OCI-LY3 (cell line): ENCODE results near the gene KRT81.

Source experiments
- H2AFZ ChIP-seq: fragments of 200-600, 300-600 bp; shearing (Covaris generic); 2 replicates; pipeline ENCODE4 v1.6.0; 2014; ENCODE audit warnings: antibody characterized with exemption, low read depth, low read length
- H3K27ac ChIP-seq: fragments of 200-600, 300-600 bp; sonication (generic); 2 replicates; pipeline ENCODE4 v1.5.1; 2014; ENCODE audit warnings: mild to moderate bottlenecking, low read length, moderate library complexity, mixed read lengths
- H3K27me3 ChIP-seq: fragments of 200-600, 300-600 bp; sonication (generic); 2 replicates; pipeline ENCODE4 v1.6.1; 2014; ENCODE audit warnings: low read depth, low read length, mixed read lengths
- H3K36me3 ChIP-seq: fragments of 200-600, 300-600 bp; sonication (generic); replicated peaks from 2 replicates; pipeline ENCODE3; 2014; ENCODE audit warnings: low read depth, low read length, mixed read lengths
- H3K4me1 ChIP-seq: fragments of 300-600, 200-600 bp; sonication (generic); 2 replicates; pipeline ENCODE4 v1.6.1; 2014; ENCODE audit warnings: low read length, mixed read lengths
- H3K4me2 ChIP-seq: fragments of 200-600, 300-600 bp; sonication (generic); 2 replicates; pipeline ENCODE4 v1.6.1; 2014; ENCODE audit warnings: low read length, mixed read lengths
- H3K4me3 ChIP-seq: fragments of 300-600, 200-600 bp; sonication (generic); 2 replicates; pipeline ENCODE4 v1.5.1; 2014; ENCODE audit warnings: antibody characterized with exemption, mild to moderate bottlenecking, low read length, moderate library complexity
- H3K79me2 ChIP-seq: fragments of 300-600, 200-600 bp; shearing (Covaris generic); 2 replicates; pipeline ENCODE4 v1.6.1; 2014; ENCODE audit warnings: mild to moderate bottlenecking, low read length, mixed read lengths
- H3K9ac ChIP-seq: fragments of 300-600, 200-600 bp; shearing (Covaris generic); 2 replicates; pipeline ENCODE4 v1.6.0; 2014; ENCODE audit warnings: mild to moderate bottlenecking, low read length, moderate library complexity
- H3K9me3 ChIP-seq: fragments of 200-600, 300-600 bp; shearing (Covaris generic); 2 replicates; pipeline ENCODE4 v1.6.1; 2014; ENCODE audit warnings: low read length, mixed read lengths; ENCODE audit not compliant: insufficient read depth
- H4K20me1 ChIP-seq: fragments of 200-600, 300-600 bp; sonication (generic); 2 replicates; pipeline ENCODE4 v1.6.1; 2016; ENCODE audit warnings: low read length, mixed read lengths; ENCODE audit not compliant: insufficient read depth
- CTCF ChIP-seq: fragments of 200-600, 300-600 bp; sonication (generic); IDR thresholded peaks from 2 replicates; pipeline ENCODE4 v1.5.1; 2014; ENCODE audit warnings: antibody characterized with exemption, low read length, low read depth
- EZH2phosphoT487 ChIP-seq: fragments of 200-600 bp; shearing (Covaris generic); IDR thresholded peaks from 2 replicates; pipeline ENCODE4 v1.6.1; 2018; ENCODE audit warnings: antibody characterized with exemption, mixed run types, low read depth

KRT81 gene

GRCh38 chr12:52239767-52240166 lies 51.6 kb downstream of the KRT81 start:
- H3K36me3 ChIP-seq: no peaks in the 10 kb centered on the region

GRCh38 chr12:52238916-52239646 lies 52.3 kb downstream of the KRT81 start:
- no peak for TF ChIP-seq CTCF
- no peak for TF ChIP-seq EZH2phosphoT487
- Histone ChIP-seq H3K4me3 (no peak overlapping the region), H2AFZ (no peak overlapping the region), H3K36me3 (no peaks in the 10 kb centered on the region), H3K9me3 (no peaks in the 10 kb centered on the region), H3K4me2 (no peak overlapping the region), H3K4me1 (peaks cover 14% of the 10 kb centered on the region), H3K27me3 (no peaks in the 10 kb centered on the region), H3K9ac (no peak overlapping the region), H4K20me1 (no peaks in the 10 kb centered on the region), H3K79me2 (no peaks in the 10 kb centered on the region), H3K27ac (no peak overlapping the region)

More at GRCh38 chr12:52239767-52240166, 51.6 kb downstream of the KRT81 start:
- no peaks in the 10 kb centered on the region for H3K9me3 ChIP-seq
- no peak overlapping the region for H2AFZ ChIP-seq
- H3K79me2 ChIP-seq: no peaks in the 10 kb centered on the region
- no peaks in the 10 kb centered on the region for H3K27me3 ChIP-seq
- peaks cover 20% of the 10 kb centered on the region for H3K4me1 ChIP-seq
- no peak overlapping the region for H3K9ac ChIP-seq
- TF ChIP-seq EZH2phosphoT487 (no peak), CTCF (no peak)
- no peaks in the 10 kb centered on the region for H4K20me1 ChIP-seq
- H3K4me3 ChIP-seq: no peak overlapping the region
- H3K4me2 ChIP-seq: no peak overlapping the region
- H3K27ac ChIP-seq: no peak overlapping the region

- Histone ChIP-seq H3K4me2 (no peak overlapping the region), H3K27ac (no peak overlapping the region), H3K9ac (no peak overlapping the region), H3K9me3 (no peaks in the 10 kb centered on the region), H3K36me3 (no peaks in the 10 kb centered on the region), H3K79me2 (no peaks in the 10 kb centered on the region), H3K4me3 (no peak overlapping the region), H2AFZ (no peak overlapping the region), H3K4me1 (peaks cover 6% of the 10 kb centered on the region), H4K20me1 (no peaks in the 10 kb centered on the region), H3K27me3 (no peaks in the 10 kb centered on the region)
- no peak for TF ChIP-seq EZH2phosphoT487
- no peak for TF ChIP-seq CTCF
Observed at GRCh38 chr12:52238207-52238840, 53.0 kb downstream of the KRT81 start.

- H3K9me3 ChIP-seq: no peaks in the 10 kb centered on the region
- no peaks in the 10 kb centered on the region for H3K79me2 ChIP-seq
- no peak overlapping the region for H3K4me2 ChIP-seq
- TF ChIP-seq EZH2phosphoT487 (no peak), CTCF (no peak)
- no peaks in the 10 kb centered on the region for H3K4me1 ChIP-seq
- no peaks in the 10 kb centered on the region for H3K27me3 ChIP-seq
- no peak overlapping the region for H3K4me3 ChIP-seq
- H3K9ac ChIP-seq: no peak overlapping the region
- H2AFZ ChIP-seq: no peak overlapping the region
- H3K27ac ChIP-seq: no peak overlapping the region
- H4K20me1 ChIP-seq: no peaks in the 10 kb centered on the region
- H3K36me3 ChIP-seq: no peaks in the 10 kb centered on the region
Observed at GRCh38 chr12:52236386-52237050, 54.8 kb downstream of the KRT81 start.
